GM12892 (cell line): ENCODE measurements around the gene APOM.

ENCODE experiments used
- POLR2A ChIP-seq: IDR thresholded peaks from 2 replicates; pipeline ENCODE4 v1.6.1; 2011; ENCODE audit warnings: low read depth, low read length, control low read depth
- POLR2AphosphoS5 ChIP-seq: IDR thresholded peaks from 2 replicates; pipeline ENCODE4 v1.6.1; 2011; ENCODE audit warnings: low read depth, low read length, control low read depth
- TAF1 ChIP-seq: IDR thresholded peaks from 2 replicates; pipeline ENCODE4 v1.6.1; 2011; ENCODE audit warnings: low read depth, mild to moderate bottlenecking, control low read depth, low read length, borderline replicate concordance

- TF ChIP-seq POLR2A (no peak), TAF1 (no peak), POLR2AphosphoS5 (no peak)
These were observed 41.9 kb downstream of the APOM start for GRCh38 chr6:31697555-31697954.
